GM12891 (cell line): ENCODE measurements around the gene RALGAPA2.

Experiments
- DNase-seq: peaks from one replicate; pipeline ENCODE4 v3.0.0; 2011; ENCODE audit warnings: low spot score; ENCODE audit not compliant: insufficient read length
- FAIRE-seq: peaks from 2 replicates; lab custom pipeline; 2011; peaks lifted over from hg19 to GRCh38; lab: Jason Lieb, UNC
- PAX5 ChIP-seq: IDR thresholded peaks from 2 replicates; pipeline ENCODE4 v1.6.1; 2011; ENCODE audit warnings: low read length, moderate library complexity, mild to moderate bottlenecking; ENCODE audit not compliant: insufficient read depth, severe bottlenecking
- POLR2A ChIP-seq: IDR thresholded peaks from 2 replicates; pipeline ENCODE4 v1.6.1; 2011; ENCODE audit warnings: low read depth, low read length, control low read depth
- POLR2AphosphoS5 ChIP-seq: IDR thresholded peaks from 2 replicates; pipeline ENCODE4 v1.6.1; 2011; ENCODE audit warnings: low read depth, low read length, control low read depth
- POU2F2 ChIP-seq: IDR thresholded peaks from 2 replicates; pipeline ENCODE4 v1.6.1; 2011; ENCODE audit warnings: low read depth, mild to moderate bottlenecking, control low read depth, low read length, moderate library complexity
- SPI1 ChIP-seq: IDR thresholded peaks from 2 replicates; pipeline ENCODE4 v1.6.1; 2011; ENCODE audit warnings: low read depth, low read length, control low read depth
- TAF1 ChIP-seq: IDR thresholded peaks from 2 replicates; pipeline ENCODE4 v1.6.1; 2011; ENCODE audit warnings: low read depth, low read length, control low read depth

RALGAPA2 gene

DNA sequence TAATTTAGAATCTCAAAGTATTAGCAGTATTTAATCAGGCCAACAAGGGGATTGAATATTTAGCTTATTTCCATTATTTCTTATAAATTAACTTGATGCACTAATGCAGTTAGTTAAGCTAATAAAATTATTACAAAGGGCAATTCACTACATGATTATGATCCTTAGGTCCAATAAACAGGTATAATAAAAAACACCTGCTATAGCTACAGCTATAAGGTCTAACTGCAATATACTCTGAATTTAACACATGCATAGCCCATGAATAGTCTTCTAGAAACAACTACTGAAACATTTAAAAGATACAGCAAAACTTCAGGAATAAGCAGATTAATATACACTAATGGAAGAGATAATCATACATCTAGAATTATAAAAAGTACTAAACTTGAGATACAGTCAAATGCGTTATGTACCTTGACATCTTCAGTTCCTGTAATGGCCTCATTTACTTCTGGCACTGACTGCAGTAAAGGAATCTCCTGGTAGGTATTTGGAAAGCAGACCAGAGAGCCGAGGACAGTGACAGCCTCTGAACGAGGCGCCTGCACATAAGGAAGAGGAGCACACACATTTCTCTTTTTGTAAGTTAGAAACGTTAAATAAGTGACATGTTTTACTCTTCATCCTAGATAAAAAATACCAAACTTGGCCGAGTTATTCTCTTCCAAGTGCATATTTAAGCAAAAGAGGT lies 176.1 kb downstream of the RALGAPA2 start:
- no peak for TF ChIP-seq SPI1
- TF ChIP-seq POU2F2, result no peak
- no peak for TF ChIP-seq POLR2A
- no peak for TF ChIP-seq POLR2AphosphoS5
- no peak for TF ChIP-seq TAF1
- no peak for TF ChIP-seq PAX5
- DNase-seq (no peak), FAIRE-seq (no peak)

GRCh38 chr20:20535051-20535450 lies 177.4 kb downstream of the RALGAPA2 start:
- DNase-seq (no peak), FAIRE-seq (no peak)
- TF ChIP-seq TAF1 (no peak), POU2F2 (no peak), SPI1 (no peak)

GRCh38 chr20:20531283-20531682 lies 181.2 kb downstream of the RALGAPA2 start:
- TF ChIP-seq POLR2AphosphoS5, result no peak
- TF ChIP-seq SPI1, result no peak
- TF ChIP-seq POU2F2, result no peak
- TF ChIP-seq POLR2A, result no peak
- no peak for TF ChIP-seq TAF1
- no peak for TF ChIP-seq PAX5
- DNase-seq (no peak), FAIRE-seq (no peak)

GRCh38 chr20:20530428-20531151 lies 181.9 kb downstream of the RALGAPA2 start:
- DNase-seq (no peak), FAIRE-seq (no peak)
- TF ChIP-seq POLR2AphosphoS5, result no peak
- no peak for TF ChIP-seq TAF1
- no peak for TF ChIP-seq POLR2A
- TF ChIP-seq SPI1, result no peak
- no peak for TF ChIP-seq PAX5
- no peak for TF ChIP-seq POU2F2

- FAIRE-seq (no peak), DNase-seq (no peak)
- no peak for TF ChIP-seq TAF1
- TF ChIP-seq POLR2AphosphoS5, result no peak
- no peak for TF ChIP-seq PAX5
- no peak for TF ChIP-seq POU2F2
- no peak for TF ChIP-seq SPI1
- TF ChIP-seq POLR2A, result no peak
These were observed 182.8 kb downstream of the RALGAPA2 start for GRCh38 chr20:20529597-20529996.

DNA sequence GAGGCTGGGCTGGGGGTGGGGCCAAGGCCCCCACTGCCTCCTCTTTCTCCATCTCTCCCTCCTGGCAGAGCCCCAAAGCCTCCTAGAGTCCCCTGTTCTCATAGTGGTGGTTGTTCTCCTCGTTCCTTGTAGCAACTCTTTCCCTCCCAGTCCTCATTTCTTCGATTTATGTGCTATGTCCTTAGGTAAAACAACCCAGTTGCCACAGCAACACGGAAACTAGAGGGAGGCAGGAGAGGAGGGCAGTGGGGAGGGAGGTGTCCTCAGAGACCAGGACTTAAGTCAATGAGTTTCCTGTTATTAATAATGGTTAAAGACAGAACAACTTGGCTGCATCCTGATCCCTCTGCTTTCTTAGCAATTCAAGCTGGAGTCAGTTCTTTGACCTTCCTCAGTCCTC lies 183.6 kb downstream of the RALGAPA2 start:
- no peak for FAIRE-seq
- no peak for DNase-seq
- no peak for TF ChIP-seq PAX5
- no peak for TF ChIP-seq POLR2A
- TF ChIP-seq POLR2AphosphoS5, result no peak
- no peak for TF ChIP-seq POU2F2
- no peak for TF ChIP-seq TAF1
- TF ChIP-seq SPI1, result no peak

DNA sequence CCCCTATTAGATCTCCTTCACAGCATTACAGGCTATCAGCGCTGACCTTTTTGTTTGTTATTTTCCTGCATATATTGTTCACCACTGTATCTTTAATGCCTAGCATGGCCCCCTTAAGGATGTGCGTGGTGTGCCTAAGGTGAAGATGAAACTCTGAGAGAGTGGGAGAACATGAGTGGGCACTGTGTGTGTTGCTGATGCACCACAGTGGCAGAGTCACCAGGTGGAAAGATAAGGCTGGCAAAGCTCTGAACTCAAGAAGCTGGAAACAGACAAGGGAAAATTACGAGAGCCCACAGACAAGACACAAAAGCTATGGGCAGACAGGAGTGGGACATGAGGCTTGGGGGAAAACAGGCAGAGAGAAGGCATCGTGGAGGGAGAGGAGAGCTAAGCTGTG lies 184.8 kb downstream of the RALGAPA2 start:
- no peak for TF ChIP-seq POLR2AphosphoS5
- no peak for TF ChIP-seq PAX5
- TF ChIP-seq TAF1, result no peak
- no peak for TF ChIP-seq POLR2A
- TF ChIP-seq POU2F2, result no peak
- TF ChIP-seq SPI1, result no peak
- FAIRE-seq, result no peak
- DNase-seq, result no peak

DNA sequence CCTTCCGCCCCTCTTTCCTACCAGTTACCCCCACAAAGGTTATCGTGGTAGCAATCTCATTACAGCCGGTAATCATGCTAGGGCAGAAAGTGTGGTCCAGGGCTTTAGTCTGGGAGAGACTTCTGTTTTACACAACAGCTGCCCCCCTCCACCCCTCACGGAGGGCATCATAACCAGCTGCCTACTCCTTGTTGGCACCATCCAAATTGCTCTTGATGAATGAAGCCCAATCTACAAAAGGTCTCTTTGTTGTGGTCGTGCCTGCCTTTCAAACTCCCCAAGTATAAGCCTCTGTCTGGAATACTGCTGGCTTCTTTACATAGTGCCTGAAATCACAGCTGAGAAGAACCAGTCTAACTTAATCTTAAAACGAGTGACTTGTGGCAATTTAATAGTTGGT lies 186.7 kb downstream of the RALGAPA2 start:
- DNase-seq (no peak), FAIRE-seq (no peak)
- TF ChIP-seq POU2F2, result no peak
- no peak for TF ChIP-seq TAF1
- TF ChIP-seq PAX5, result no peak
- no peak for TF ChIP-seq POLR2AphosphoS5
- TF ChIP-seq POLR2A, result no peak
- no peak for TF ChIP-seq SPI1

DNA sequence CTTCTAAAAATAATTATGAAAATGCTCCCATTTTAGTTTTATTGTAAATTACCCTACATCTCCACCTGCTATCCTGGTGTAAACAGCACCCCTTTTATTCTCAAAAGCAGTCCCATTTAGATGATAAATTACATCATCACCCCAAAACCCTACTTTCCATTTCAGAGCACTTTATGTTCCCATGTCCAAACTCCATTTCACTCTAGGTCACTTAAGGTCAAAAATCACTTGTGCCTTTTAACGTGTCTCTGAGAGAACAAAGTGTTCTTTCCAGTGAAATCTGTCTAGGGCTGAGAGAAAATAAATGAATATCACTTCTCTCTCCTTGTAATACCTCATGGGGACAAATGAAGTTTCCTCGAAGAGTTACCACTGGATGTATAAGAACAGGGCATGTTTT lies 187.2 kb downstream of the RALGAPA2 start:
- FAIRE-seq, result no peak
- DNase-seq, result no peak
- no peak for TF ChIP-seq POLR2A
- no peak for TF ChIP-seq PAX5
- TF ChIP-seq SPI1, result no peak
- TF ChIP-seq TAF1, result no peak
- no peak for TF ChIP-seq POU2F2
- TF ChIP-seq POLR2AphosphoS5, result no peak

- DNase-seq (no peak), FAIRE-seq (no peak)
- no peak for TF ChIP-seq PAX5
- TF ChIP-seq TAF1, result no peak
- TF ChIP-seq POU2F2, result no peak
These were observed 187.7 kb downstream of the RALGAPA2 start for GRCh38 chr20:20524756-20525155.
